HepG2 (cell line): ENCODE results near the gene PHACTR3. TPM values are rescaled to one million over a fixed set of nuclear protein-coding genes. Genes with fewer than 3 reads are reported as not detected.

Experiments
- AHR ChIP-seq: IDR thresholded peaks from 2 replicates; pipeline ENCODE4 v1.6.1; 2018; ENCODE audit warnings: missing genetic modification reagents, missing compliant biosample characterization
- CREB3 ChIP-seq: sonication (generic); formaldehyde crosslinking; IDR thresholded peaks from 2 replicates; pipeline ENCODE4 v1.5.0; 2020; ENCODE audit warnings: missing genetic modification reagents
- ELF3 ChIP-seq: IDR thresholded peaks from 2 replicates; pipeline ENCODE4 v1.6.1; 2016; ENCODE audit warnings: missing genetic modification reagents, missing compliant biosample characterization
- KDM5A ChIP-seq: fragments of 200-600 bp; sonication (generic); IDR thresholded peaks from 2 replicates; pipeline ENCODE4 v1.7.0; 2018; ENCODE audit warnings: antibody characterized with exemption, mild to moderate bottlenecking, low read length, borderline replicate concordance
- PAX8 ChIP-seq: sonication (generic); formaldehyde crosslinking; IDR thresholded peaks from 2 replicates; pipeline ENCODE4 v1.8.0; 2022; ENCODE audit warnings: mild to moderate bottlenecking, missing genetic modification reagents, borderline replicate concordance
- PHF5A ChIP-seq: IDR thresholded peaks from one replicate; pipeline ENCODE4 v1.6.1; 2018; ENCODE audit warnings: low read depth, missing genetic modification reagents; ENCODE audit not compliant: unreplicated experiment
- SKI ChIP-seq: fragments of 450-650 bp; IDR thresholded peaks from one replicate; pipeline ENCODE4 v1.6.1; 2018; ENCODE audit warnings: mild to moderate bottlenecking; ENCODE audit not compliant: partially characterized antibody
- ZNF367 ChIP-seq: sonication (generic); formaldehyde crosslinking; IDR thresholded peaks from 2 replicates; pipeline ENCODE4 v1.4.0; 2020; ENCODE audit warnings: missing genetic modification reagents, borderline replicate concordance
- ZNF562 ChIP-seq: sonication (generic); formaldehyde crosslinking; IDR thresholded peaks from 2 replicates; pipeline ENCODE4 v1.8.0; 2022; ENCODE audit warnings: missing genetic modification reagents, borderline replicate concordance
- ZNF567 ChIP-seq: sonication (generic); formaldehyde crosslinking; IDR thresholded peaks from 2 replicates; pipeline ENCODE4 v1.8.1; 2023; ENCODE audit warnings: mild to moderate bottlenecking, missing genetic modification reagents, borderline replicate concordance
- polyA plus RNA-seq, 8 experiments: library from polyadenylated mRNA; depleted of rRNA in 3 of 8; stranded (reverse) in 7 of 8; unstranded in 1 of 8; fragments of >200 nt; fragmentation: Illumina TruSeq in 4 of 8; extraction: Trizol in 4 of 8; gene quantifications; 2 replicates each; pipeline versions ENCODE4 v1.2.1 to v1.2.3, GENCODE V29; 2011 to 2016; ENCODE audit warnings: low read depth in 4 of 8, missing spikeins in 1 of 8, mixed read lengths in 1 of 8; ENCODE audit not compliant: insufficient read depth in 1 of 8
- total RNA-seq, 5 experiments: library from RNA; depleted of rRNA; stranded (reverse); fragments of >200 nt; fragmentation: Illumina TruSeq; extraction: Trizol; gene quantifications; 2 replicates each; pipeline ENCODE4 v1.2.3, GENCODE V29; 2016; ENCODE audit warnings: low read depth in 1 of 5
- TF ChIP-seq, protein P1 (sequence below), 2 experiments: fragments of 450-650 bp in 1 of 2; sonication (generic) in 1 of 2; formaldehyde crosslinking in 1 of 2; IDR thresholded peaks; 2 replicates each; pipeline versions ENCODE4 v1.6.1 to v1.8.0; 2016 to 2022; ENCODE audit warnings: antibody characterized with exemption in 1 of 2, mild to moderate bottlenecking in 1 of 2, missing genetic modification reagents in 1 of 2
- TF ChIP-seq, protein P2 (sequence below): sonication (generic); formaldehyde crosslinking; IDR thresholded peaks from 2 replicates; pipeline ENCODE4 v1.5.0; 2020; ENCODE audit warnings: missing genetic modification reagents

Gene PHACTR3
- total and polyA plus RNA-seq, 2 of the 13 experiments (the other 11 are each of a cell fraction or from before 2014, with no cell fraction given), result not detected

- TF ChIP-seq, protein P1, sequence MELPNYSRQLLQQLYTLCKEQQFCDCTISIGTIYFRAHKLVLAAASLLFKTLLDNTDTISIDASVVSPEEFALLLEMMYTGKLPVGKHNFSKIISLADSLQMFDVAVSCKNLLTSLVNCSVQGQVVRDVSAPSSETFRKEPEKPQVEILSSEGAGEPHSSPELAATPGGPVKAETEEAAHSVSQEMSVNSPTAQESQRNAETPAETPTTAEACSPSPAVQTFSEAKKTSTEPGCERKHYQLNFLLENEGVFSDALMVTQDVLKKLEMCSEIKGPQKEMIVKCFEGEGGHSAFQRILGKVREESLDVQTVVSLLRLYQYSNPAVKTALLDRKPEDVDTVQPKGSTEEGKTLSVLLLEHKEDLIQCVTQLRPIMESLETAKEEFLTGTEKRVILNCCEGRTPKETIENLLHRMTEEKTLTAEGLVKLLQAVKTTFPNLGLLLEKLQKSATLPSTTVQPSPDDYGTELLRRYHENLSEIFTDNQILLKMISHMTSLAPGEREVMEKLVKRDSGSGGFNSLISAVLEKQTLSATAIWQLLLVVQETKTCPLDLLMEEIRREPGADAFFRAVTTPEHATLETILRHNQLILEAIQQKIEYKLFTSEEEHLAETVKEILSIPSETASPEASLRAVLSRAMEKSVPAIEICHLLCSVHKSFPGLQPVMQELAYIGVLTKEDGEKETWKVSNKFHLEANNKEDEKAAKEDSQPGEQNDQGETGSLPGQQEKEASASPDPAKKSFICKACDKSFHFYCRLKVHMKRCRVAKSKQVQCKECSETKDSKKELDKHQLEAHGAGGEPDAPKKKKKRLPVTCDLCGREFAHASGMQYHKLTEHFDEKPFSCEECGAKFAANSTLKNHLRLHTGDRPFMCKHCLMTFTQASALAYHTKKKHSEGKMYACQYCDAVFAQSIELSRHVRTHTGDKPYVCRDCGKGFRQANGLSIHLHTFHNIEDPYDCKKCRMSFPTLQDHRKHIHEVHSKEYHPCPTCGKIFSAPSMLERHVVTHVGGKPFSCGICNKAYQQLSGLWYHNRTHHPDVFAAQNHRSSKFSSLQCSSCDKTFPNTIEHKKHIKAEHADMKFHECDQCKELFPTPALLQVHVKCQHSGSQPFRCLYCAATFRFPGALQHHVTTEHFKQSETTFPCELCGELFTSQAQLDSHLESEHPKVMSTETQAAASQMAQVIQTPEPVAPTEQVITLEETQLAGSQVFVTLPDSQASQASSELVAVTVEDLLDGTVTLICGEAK (IDR thresholded peaks at IDR 0.05), result no peak
- TF ChIP-seq, protein P1 (CRISPR knock-in tag; IDR thresholded peaks at IDR 0.05), result no peak
- TF ChIP-seq, protein P2, sequence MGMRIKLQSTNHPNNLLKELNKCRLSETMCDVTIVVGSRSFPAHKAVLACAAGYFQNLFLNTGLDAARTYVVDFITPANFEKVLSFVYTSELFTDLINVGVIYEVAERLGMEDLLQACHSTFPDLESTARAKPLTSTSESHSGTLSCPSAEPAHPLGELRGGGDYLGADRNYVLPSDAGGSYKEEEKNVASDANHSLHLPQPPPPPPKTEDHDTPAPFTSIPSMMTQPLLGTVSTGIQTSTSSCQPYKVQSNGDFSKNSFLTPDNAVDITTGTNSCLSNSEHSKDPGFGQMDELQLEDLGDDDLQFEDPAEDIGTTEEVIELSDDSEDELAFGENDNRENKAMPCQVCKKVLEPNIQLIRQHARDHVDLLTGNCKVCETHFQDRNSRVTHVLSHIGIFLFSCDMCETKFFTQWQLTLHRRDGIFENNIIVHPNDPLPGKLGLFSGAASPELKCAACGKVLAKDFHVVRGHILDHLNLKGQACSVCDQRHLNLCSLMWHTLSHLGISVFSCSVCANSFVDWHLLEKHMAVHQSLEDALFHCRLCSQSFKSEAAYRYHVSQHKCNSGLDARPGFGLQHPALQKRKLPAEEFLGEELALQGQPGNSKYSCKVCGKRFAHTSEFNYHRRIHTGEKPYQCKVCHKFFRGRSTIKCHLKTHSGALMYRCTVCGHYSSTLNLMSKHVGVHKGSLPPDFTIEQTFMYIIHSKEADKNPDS (CRISPR knock-in tag), result no peak
- TF ChIP-seq ZNF567 (no peak), PAX8 (CRISPR knock-in tag) (no peak), KDM5A (no peak), SKI (no peak), ZNF367 (CRISPR knock-in tag) (no peak), AHR (CRISPR knock-in tag) (no peak), PHF5A (CRISPR knock-in tag) (no peak), CREB3 (no peak), ZNF562 (CRISPR knock-in tag) (no peak), ELF3 (CRISPR knock-in tag) (no peak)
Observed at GRCh38 chr20:59825563-59825920, 221.2 kb downstream of the PHACTR3 start (continued).
